Astrocyte of the cerebellum (primary cell): ENCODE data around the gene OTX2.

ENCODE experiments used
- DNase-seq: peaks from one replicate; pipeline ENCODE4 v3.0.0-alpha.2; 2011; ENCODE audit warnings: low read depth
- H3K4me3 ChIP-seq: 2 replicates; pipeline ENCODE4 v1.5.1; 2011; ENCODE audit warnings: mild to moderate bottlenecking, low read depth, low read length, moderate library complexity
- CTCF ChIP-seq: IDR thresholded peaks from 2 replicates; pipeline ENCODE4 v1.5.1; 2012; ENCODE audit warnings: low read length, low read depth, moderate library complexity, mild to moderate bottlenecking; ENCODE audit errors: missing control alignments
- in situ Hi-C: cut with HindIII; loops from 2 replicates; pipeline ENCODE4 v1.10.0; 2017; ENCODE audit warnings: low sequenced_read_pairs

OTX2 gene

GRCh38 chr14:56754921-56755320, 55.4 kb downstream of the OTX2 start:
- DNase-seq: no peak
- TF ChIP-seq CTCF: no peak
- in situ Hi-C loops: no loop called here
- no peak overlapping the region for H3K4me3 ChIP-seq

- in situ Hi-C loops: no loop called here
- no peak for TF ChIP-seq CTCF
These were observed 56.9 kb downstream of the OTX2 start for GRCh38 chr14:56753396-56753795.

GRCh38 chr14:56752428-56752827, 57.9 kb downstream of the OTX2 start:
- no peak for TF ChIP-seq CTCF
- in situ Hi-C loops: no loop called here
- DNase-seq: no peak
- H3K4me3 ChIP-seq: no peak overlapping the region

More at GRCh38 chr14:56753396-56753795, 56.9 kb downstream of the OTX2 start:
- DNase-seq: no peak
- H3K4me3 ChIP-seq: no peak overlapping the region

- no peak for TF ChIP-seq CTCF
- in situ Hi-C loops: no loop called here
- no peak overlapping the region for H3K4me3 ChIP-seq
- DNase-seq: no peak
These were observed 58.8 kb downstream of the OTX2 start for GRCh38 chr14:56751471-56751870.
